HG02642 (cell line): Measurements from ENCODE around the gene GRK2.
"Not testable (repeated sequence)": the region's sequence is repeated elsewhere in the genome, so short reads cannot be mapped to it uniquely, and the experiment has no call there.

Experiments
- ATAC-seq: cut with Tn5 transposase; IDR thresholded peaks from one replicate; pipeline ENCODE4 v1.9.1; 2021; ENCODE audit warnings: mild to moderate bottlenecking; ENCODE audit not compliant: unreplicated experiment, poor library complexity

Gene GRK2

GRCh38 chr11:67253872-67254624 lies 12.2 kb upstream of the GRK2 start:
- no peak for ATAC-seq

- no peak for ATAC-seq
Measured at GRCh38 chr11:67254798-67255197, 11.5 kb upstream of the GRK2 start.

- ATAC-seq: no peak
Measured at GRCh38 chr11:67255353-67255752, 10.9 kb upstream of the GRK2 start.

- ATAC-seq: no peak
Measured at GRCh38 chr11:67255864-67256263, 10.4 kb upstream of the GRK2 start.

- no peak for ATAC-seq
Measured at GRCh38 chr11:67256477-67257135, 9.7 kb upstream of the GRK2 start.

- no peak for ATAC-seq
Measured at GRCh38 chr11:67260406-67260805, 5.9 kb upstream of the GRK2 start.

GRCh38 chr11:67260885-67261639 lies 5.2 kb upstream of the GRK2 start:
- not testable (repeated sequence) for ATAC-seq

- no peak for ATAC-seq
Measured at GRCh38 chr11:67261640-67261945, 4.7 kb upstream of the GRK2 start.

GRCh38 chr11:67261946-67262681 lies 4.2 kb upstream of the GRK2 start:
- no peak for ATAC-seq

- ATAC-seq: peak; percentile 32
Measured at GRCh38 chr11:67262731-67263675, 3.3 kb upstream of the GRK2 start.

GRCh38 chr11:67264260-67264659 lies 2.0 kb upstream of the GRK2 start:
- no peak for ATAC-seq

GRCh38 chr11:67264877-67265632 lies 1.2 kb upstream of the GRK2 start:
- no peak for ATAC-seq

GRCh38 chr11:67265633-67266448 lies 432 bp upstream of the GRK2 start:
- ATAC-seq: peak; percentile 44

- no peak for ATAC-seq
Measured at GRCh38 chr11:67267188-67268080, 1.2 kb downstream of the GRK2 start.

GRCh38 chr11:67268081-67268961 lies 2.0 kb downstream of the GRK2 start:
- ATAC-seq: no peak

GRCh38 chr11:67268962-67269268 lies 2.6 kb downstream of the GRK2 start:
- no peak for ATAC-seq
